Measurements from ENCODE around the gene ABHD14A.
"Not testable (repeated sequence)": the region's sequence is repeated elsewhere in the genome, so short reads cannot be mapped to it uniquely, and the experiment has no call there.

ABHD14A gene

DNA sequence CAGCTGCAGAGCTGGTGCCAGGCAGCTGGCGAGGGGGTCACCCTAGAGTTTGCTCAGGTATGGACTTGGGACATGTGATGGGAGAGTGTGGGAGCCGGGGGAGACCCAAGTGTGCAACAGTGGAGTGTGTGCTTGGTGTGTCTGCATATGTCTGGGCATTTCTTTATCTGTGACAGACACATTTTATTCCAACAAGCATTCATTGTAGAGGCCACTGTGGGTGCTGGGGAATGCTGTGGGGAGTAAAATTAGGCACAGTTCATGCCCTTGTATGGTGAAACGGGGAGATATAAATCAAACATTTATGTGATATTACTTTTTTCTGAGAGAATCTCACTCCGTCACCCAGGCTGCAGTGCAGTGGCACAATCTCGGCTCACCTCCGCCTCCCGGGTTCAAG is 12.7 kb downstream of the ABHD14A start:
- no peak for DNase-seq (ENCODE audit: low read depth in 1 of 2, low spot score in 1 of 2)
- H3K27me3 ChIP-seq (ENCODE audit: insufficient read depth, poor library complexity, severe bottlenecking), result no peaks in the 10 kb centered on the region
- no peak for TF ChIP-seq GABPA (IDR thresholded peaks at IDR 0.05; ENCODE audit: low read depth)
- TF ChIP-seq, protein P1, sequence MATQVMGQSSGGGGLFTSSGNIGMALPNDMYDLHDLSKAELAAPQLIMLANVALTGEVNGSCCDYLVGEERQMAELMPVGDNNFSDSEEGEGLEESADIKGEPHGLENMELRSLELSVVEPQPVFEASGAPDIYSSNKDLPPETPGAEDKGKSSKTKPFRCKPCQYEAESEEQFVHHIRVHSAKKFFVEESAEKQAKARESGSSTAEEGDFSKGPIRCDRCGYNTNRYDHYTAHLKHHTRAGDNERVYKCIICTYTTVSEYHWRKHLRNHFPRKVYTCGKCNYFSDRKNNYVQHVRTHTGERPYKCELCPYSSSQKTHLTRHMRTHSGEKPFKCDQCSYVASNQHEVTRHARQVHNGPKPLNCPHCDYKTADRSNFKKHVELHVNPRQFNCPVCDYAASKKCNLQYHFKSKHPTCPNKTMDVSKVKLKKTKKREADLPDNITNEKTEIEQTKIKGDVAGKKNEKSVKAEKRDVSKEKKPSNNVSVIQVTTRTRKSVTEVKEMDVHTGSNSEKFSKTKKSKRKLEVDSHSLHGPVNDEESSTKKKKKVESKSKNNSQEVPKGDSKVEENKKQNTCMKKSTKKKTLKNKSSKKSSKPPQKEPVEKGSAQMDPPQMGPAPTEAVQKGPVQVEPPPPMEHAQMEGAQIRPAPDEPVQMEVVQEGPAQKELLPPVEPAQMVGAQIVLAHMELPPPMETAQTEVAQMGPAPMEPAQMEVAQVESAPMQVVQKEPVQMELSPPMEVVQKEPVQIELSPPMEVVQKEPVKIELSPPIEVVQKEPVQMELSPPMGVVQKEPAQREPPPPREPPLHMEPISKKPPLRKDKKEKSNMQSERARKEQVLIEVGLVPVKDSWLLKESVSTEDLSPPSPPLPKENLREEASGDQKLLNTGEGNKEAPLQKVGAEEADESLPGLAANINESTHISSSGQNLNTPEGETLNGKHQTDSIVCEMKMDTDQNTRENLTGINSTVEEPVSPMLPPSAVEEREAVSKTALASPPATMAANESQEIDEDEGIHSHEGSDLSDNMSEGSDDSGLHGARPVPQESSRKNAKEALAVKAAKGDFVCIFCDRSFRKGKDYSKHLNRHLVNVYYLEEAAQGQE (IDR thresholded peaks at IDR 0.05; ENCODE audit: insufficient replicate concordance, low read depth), result no peak
- no peak for TF ChIP-seq POLR2AphosphoS5 (IDR thresholded peaks at IDR 0.05; ENCODE audit: low read depth)
- no peak for TF ChIP-seq SPI1 (IDR thresholded peaks at IDR 0.05; ENCODE audit: borderline replicate concordance, low read depth)
- no peak for TF ChIP-seq CTCF (IDR thresholded peaks at IDR 0.05; ENCODE audit: insufficient read depth, low read length)
- H3K4me3 ChIP-seq (replicated peaks; ENCODE audit: insufficient read depth, low read length), result no peak overlapping the region
- H3K27ac ChIP-seq (replicated peaks), result no peak overlapping the region

- TF ChIP-seq, protein P1 (IDR thresholded peaks at IDR 0.05; ENCODE audit: insufficient replicate concordance, low read depth), result no peak
- no peak for TF ChIP-seq GABPA (IDR thresholded peaks at IDR 0.05; ENCODE audit: low read depth)
- TF ChIP-seq POLR2AphosphoS5 (IDR thresholded peaks at IDR 0.05; ENCODE audit: low read depth), result no peak; the same call in 1 of the 2 replicates
- TF ChIP-seq SPI1 (IDR thresholded peaks at IDR 0.05; ENCODE audit: borderline replicate concordance, low read depth), result no peak
- no peak for TF ChIP-seq CTCF (IDR thresholded peaks at IDR 0.05; ENCODE audit: insufficient read depth, low read length)
- no peak overlapping the region for H3K27ac ChIP-seq (replicated peaks)
- H3K27me3 ChIP-seq (ENCODE audit: insufficient read depth, poor library complexity, severe bottlenecking), result no peaks in the 10 kb centered on the region
- no peak overlapping the region for H3K4me3 ChIP-seq (replicated peaks; ENCODE audit: insufficient read depth, low read length)
- DNase-seq (ENCODE audit: low read depth in 1 of 2, low spot score in 1 of 2), result no peak
Measured at GRCh38 chr3:51988286-51989146, 13.7 kb downstream of the ABHD14A start.

DNA sequence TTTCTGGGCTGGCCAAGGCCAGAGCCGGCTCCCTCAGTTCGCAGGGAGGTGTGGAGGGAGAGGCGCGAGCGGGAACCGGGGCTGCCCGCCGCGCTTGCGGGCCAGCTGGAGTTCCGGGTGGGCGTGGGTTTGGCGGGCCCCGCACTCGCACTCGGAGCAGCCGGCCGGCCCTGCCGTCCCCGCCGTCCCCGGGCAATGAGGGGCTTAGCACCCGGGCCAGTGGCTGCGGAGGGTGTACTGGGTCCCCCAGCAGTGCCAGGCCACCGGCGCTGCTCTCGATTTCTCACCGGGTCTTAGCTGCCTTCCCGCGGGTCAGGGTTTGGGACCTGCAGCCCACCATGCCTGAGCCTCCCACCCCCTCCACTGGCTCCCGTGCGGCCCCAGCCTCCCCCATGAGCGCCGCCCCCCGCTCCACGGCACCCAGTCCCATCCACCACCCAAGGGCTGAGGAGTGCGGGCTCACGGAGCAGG is 15.7 kb downstream of the ABHD14A start:
- H3K27ac ChIP-seq (replicated peaks); DNase-seq (ENCODE audit: low read depth in 1 of 2, low spot score in 1 of 2); H3K27me3 ChIP-seq (ENCODE audit: insufficient read depth, poor library complexity, severe bottlenecking); H3K4me3 ChIP-seq (replicated peaks; ENCODE audit: insufficient read depth, low read length): not testable (repeated sequence)

DNA sequence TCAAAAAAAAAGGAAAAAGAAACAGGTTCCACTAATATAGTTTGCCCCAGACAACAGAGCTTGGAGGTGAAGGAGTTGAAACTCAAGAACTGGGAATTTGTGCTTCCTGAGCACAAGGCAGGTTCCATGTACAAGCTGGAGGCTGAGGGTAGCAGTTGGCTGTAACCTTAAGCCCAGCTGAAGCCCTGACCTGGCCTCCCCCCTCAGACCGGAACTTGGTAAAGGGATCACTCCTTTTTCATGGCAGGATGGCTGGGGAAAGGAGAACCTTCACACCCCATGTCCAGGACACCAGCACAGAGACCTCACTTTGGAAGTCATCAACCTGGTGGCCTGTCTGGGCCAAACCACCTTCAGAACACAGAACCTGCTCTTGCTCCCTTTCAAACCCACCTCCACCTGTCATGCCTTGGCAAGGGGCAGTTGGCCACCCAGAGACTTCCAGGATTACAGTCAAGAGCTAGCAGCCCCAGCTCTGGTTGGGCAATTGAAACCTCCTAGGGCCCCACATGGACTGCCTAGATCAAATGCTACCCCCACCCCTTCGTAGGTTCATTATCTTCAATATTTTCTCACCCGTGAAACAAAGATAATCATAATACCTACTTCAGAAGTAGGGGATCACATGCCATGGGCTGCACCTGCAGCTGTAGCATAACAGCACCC is 17.3 kb downstream of the ABHD14A start:
- DNase-seq (ENCODE audit: low read depth in 1 of 2, low spot score in 1 of 2), result no peak
- TF ChIP-seq CTCF (IDR thresholded peaks at IDR 0.05; ENCODE audit: insufficient read depth, low read length) (no peak), SPI1 (IDR thresholded peaks at IDR 0.05; ENCODE audit: borderline replicate concordance, low read depth) (no peak), POLR2AphosphoS5 (IDR thresholded peaks at IDR 0.05; ENCODE audit: low read depth) (0 out of 2 replicates have a peak, but pooled peaks have one; percentile 41), GABPA (IDR thresholded peaks at IDR 0.05; ENCODE audit: low read depth) (no peak)
- TF ChIP-seq, protein P1 (IDR thresholded peaks at IDR 0.05; ENCODE audit: insufficient replicate concordance, low read depth), result no peak
- Histone ChIP-seq H3K27ac (replicated peaks) (no peak overlapping the region), H3K27me3 (ENCODE audit: insufficient read depth, poor library complexity, severe bottlenecking) (no peaks in the 10 kb centered on the region), H3K4me3 (replicated peaks; ENCODE audit: insufficient read depth, low read length) (no peak overlapping the region)

- not testable (repeated sequence) for H3K27me3 ChIP-seq (ENCODE audit: insufficient read depth, poor library complexity, severe bottlenecking); DNase-seq (ENCODE audit: low read depth in 1 of 2, low spot score in 1 of 2); H3K27ac ChIP-seq (replicated peaks); H3K4me3 ChIP-seq (replicated peaks; ENCODE audit: insufficient read depth, low read length)
Measured at GRCh38 chr3:51993657-51994056, 18.8 kb downstream of the ABHD14A start.

Data from HL-60 (cell line).